Hepatocyte (in vitro differentiated cells): ENCODE measurements around the gene NOC3L.

ENCODE experiments used
- EZH2 ChIP-seq: fragments of 200-600 bp; sonication (generic); IDR thresholded peaks from 2 replicates; pipeline ENCODE4 v1.6.1; 2016; ENCODE audit warnings: antibody characterized with exemption, mild to moderate bottlenecking, borderline replicate concordance
- TF ChIP-seq, protein P1 (sequence below): fragments of 200-600 bp; sonication (generic); IDR thresholded peaks from 2 replicates; pipeline ENCODE4 v1.5.1; 2016; ENCODE audit warnings: antibody characterized with exemption, mild to moderate bottlenecking; ENCODE audit not compliant: poor library complexity

GRCh38 chr10:94370501-94370900 is 7.8 kb upstream of the NOC3L start:
- TF ChIP-seq, protein P1, sequence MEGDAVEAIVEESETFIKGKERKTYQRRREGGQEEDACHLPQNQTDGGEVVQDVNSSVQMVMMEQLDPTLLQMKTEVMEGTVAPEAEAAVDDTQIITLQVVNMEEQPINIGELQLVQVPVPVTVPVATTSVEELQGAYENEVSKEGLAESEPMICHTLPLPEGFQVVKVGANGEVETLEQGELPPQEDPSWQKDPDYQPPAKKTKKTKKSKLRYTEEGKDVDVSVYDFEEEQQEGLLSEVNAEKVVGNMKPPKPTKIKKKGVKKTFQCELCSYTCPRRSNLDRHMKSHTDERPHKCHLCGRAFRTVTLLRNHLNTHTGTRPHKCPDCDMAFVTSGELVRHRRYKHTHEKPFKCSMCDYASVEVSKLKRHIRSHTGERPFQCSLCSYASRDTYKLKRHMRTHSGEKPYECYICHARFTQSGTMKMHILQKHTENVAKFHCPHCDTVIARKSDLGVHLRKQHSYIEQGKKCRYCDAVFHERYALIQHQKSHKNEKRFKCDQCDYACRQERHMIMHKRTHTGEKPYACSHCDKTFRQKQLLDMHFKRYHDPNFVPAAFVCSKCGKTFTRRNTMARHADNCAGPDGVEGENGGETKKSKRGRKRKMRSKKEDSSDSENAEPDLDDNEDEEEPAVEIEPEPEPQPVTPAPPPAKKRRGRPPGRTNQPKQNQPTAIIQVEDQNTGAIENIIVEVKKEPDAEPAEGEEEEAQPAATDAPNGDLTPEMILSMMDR, result no peak
- TF ChIP-seq EZH2, result no peak
